HepG2 (cell line): ENCODE results near the gene GNG7. TPM values are rescaled to one million over a fixed set of nuclear protein-coding genes. Genes with fewer than 3 reads are reported as not detected.

Experiments
- AHDC1 ChIP-seq: sonication (generic); formaldehyde crosslinking; IDR thresholded peaks from 2 replicates; pipeline ENCODE4 v1.5.1; 2020; ENCODE audit warnings: mild to moderate bottlenecking, missing genetic modification reagents, borderline replicate concordance
- ARNTL ChIP-seq: sonication (generic); formaldehyde crosslinking; IDR thresholded peaks from 2 replicates; pipeline ENCODE4 v1.4.0; 2020; ENCODE audit warnings: mild to moderate bottlenecking, missing genetic modification reagents
- ELF1 ChIP-seq: sonication (generic); formaldehyde crosslinking; IDR thresholded peaks from 2 replicates; pipeline ENCODE4 v1.4.0; 2020; ENCODE audit warnings: missing genetic modification reagents
- FOXP4 ChIP-seq: sonication (generic); formaldehyde crosslinking; IDR thresholded peaks from 2 replicates; pipeline ENCODE4 v1.4.0; 2020; ENCODE audit warnings: missing genetic modification reagents
- GPBP1L1 ChIP-seq: sonication (generic); formaldehyde crosslinking; IDR thresholded peaks from 2 replicates; pipeline ENCODE4 v1.5.0; 2020; ENCODE audit warnings: mild to moderate bottlenecking, missing genetic modification reagents
- KLF9 ChIP-seq: IDR thresholded peaks from 2 replicates; pipeline ENCODE4 v1.6.1; 2016; ENCODE audit warnings: low read depth
- MIER2 ChIP-seq: IDR thresholded peaks from 2 replicates; pipeline ENCODE4 v1.6.1; 2016; ENCODE audit warnings: missing biosample characterization, missing genetic modification reagents
- MXI1 ChIP-seq: IDR thresholded peaks from 3 replicates; pipeline ENCODE4 v1.6.1; 2012; ENCODE audit warnings: low read depth, low read length, inconsistent platforms, borderline replicate concordance
- NR2F6 ChIP-seq, 2 experiments: IDR thresholded peaks; 2 replicates each; pipeline ENCODE4 v1.6.1; 2016; ENCODE audit warnings: antibody characterized with exemption in 1 of 2, mild to moderate bottlenecking in 1 of 2
- SIX1 ChIP-seq: sonication (generic); formaldehyde crosslinking; IDR thresholded peaks from 2 replicates; pipeline ENCODE4 v1.4.0; 2020; ENCODE audit warnings: missing genetic modification reagents, borderline replicate concordance
- U2AF2 ChIP-seq: fragments of 200-400 bp; formaldehyde crosslinking; IDR thresholded peaks from 2 replicates; pipeline ENCODE4 v1.6.1; 2017; ENCODE audit warnings: low read depth, mild to moderate bottlenecking, low read length
- ZMYM2 ChIP-seq: sonication (generic); formaldehyde crosslinking; IDR thresholded peaks from 2 replicates; pipeline ENCODE4 v1.8.0; 2022; ENCODE audit warnings: mild to moderate bottlenecking, missing genetic modification reagents
- ZNF24 ChIP-seq: fragments of 450-650 bp; IDR thresholded peaks from 2 replicates; pipeline ENCODE4 v1.6.1; 2017; ENCODE audit warnings: antibody characterized with exemption, mild to moderate bottlenecking
- ZNF3 ChIP-seq: IDR thresholded peaks from 2 replicates; pipeline ENCODE4 v1.7.0; 2017; ENCODE audit warnings: inconsistent platforms
- ZNF451 ChIP-seq: sonication (generic); formaldehyde crosslinking; IDR thresholded peaks from 2 replicates; pipeline ENCODE4 v1.5.0; 2020; ENCODE audit warnings: mild to moderate bottlenecking, missing genetic modification reagents
- ZNF549 ChIP-seq: sonication (generic); formaldehyde crosslinking; IDR thresholded peaks from 2 replicates; pipeline ENCODE4 v1.5.0; 2020; ENCODE audit warnings: missing genetic modification reagents
- ZNF572 ChIP-seq: sonication (generic); formaldehyde crosslinking; IDR thresholded peaks from 2 replicates; pipeline ENCODE4 v1.5.1; 2020; ENCODE audit warnings: mild to moderate bottlenecking, missing genetic modification reagents
- ZNF709 ChIP-seq: sonication (generic); formaldehyde crosslinking; IDR thresholded peaks from 2 replicates; pipeline ENCODE4 v1.5.0; 2020; ENCODE audit warnings: mild to moderate bottlenecking, missing genetic modification reagents
- ZNF816 ChIP-seq: sonication (generic); formaldehyde crosslinking; IDR thresholded peaks from 2 replicates; pipeline ENCODE4 v1.8.0; 2022; ENCODE audit warnings: missing genetic modification reagents, mild to moderate bottlenecking, borderline replicate concordance
- ZNF83 ChIP-seq: sonication (generic); formaldehyde crosslinking; IDR thresholded peaks from 2 replicates; pipeline ENCODE4 v1.4.0; 2020; ENCODE audit warnings: missing genetic modification reagents, mild to moderate bottlenecking, borderline replicate concordance
- polyA plus RNA-seq, 8 experiments: library from polyadenylated mRNA; depleted of rRNA in 3 of 8; stranded (reverse) in 7 of 8; unstranded in 1 of 8; fragments of >200 nt; fragmentation: Illumina TruSeq in 4 of 8; extraction: Trizol in 4 of 8; gene quantifications; 2 replicates each; pipeline versions ENCODE4 v1.2.1 to v1.2.3, GENCODE V29; 2011 to 2016; ENCODE audit warnings: low read depth in 4 of 8, missing spikeins in 1 of 8, mixed read lengths in 1 of 8; ENCODE audit not compliant: insufficient read depth in 1 of 8
- total RNA-seq, 5 experiments: library from RNA; depleted of rRNA; stranded (reverse); fragments of >200 nt; fragmentation: Illumina TruSeq; extraction: Trizol; gene quantifications; 2 replicates each; pipeline ENCODE4 v1.2.3, GENCODE V29; 2016; ENCODE audit warnings: low read depth in 1 of 5

The GNG7 gene
- total and polyA plus RNA-seq, 2 of the 13 experiments (the other 11 are each of a cell fraction or from before 2014, with no cell fraction given) = 1.4 to 3.3 TPM

GRCh38 chr19:2557093-2557440, 145.4 kb downstream of the GNG7 start (continued):
- TF ChIP-seq AHDC1 (CRISPR knock-in tag) = no peak
- TF ChIP-seq ZNF816 (CRISPR knock-in tag) = no peak
- no peak for TF ChIP-seq ZNF24
- TF ChIP-seq ELF1 (CRISPR knock-in tag) = no peak
- no peak for TF ChIP-seq MIER2 (CRISPR knock-in tag)
- no peak for TF ChIP-seq ARNTL
- no peak for TF ChIP-seq ZNF451
- TF ChIP-seq MXI1 = peak; percentile 71
- TF ChIP-seq ZNF83 (CRISPR knock-in tag) = no peak
- TF ChIP-seq GPBP1L1 (CRISPR knock-in tag) = no peak
- no peak for TF ChIP-seq ZNF3
- TF ChIP-seq NR2F6 (IDR thresholded peaks at IDR 0.05) = no peak
- TF ChIP-seq NR2F6 (CRISPR knock-in tag; IDR thresholded peaks at IDR 0.05) = no peak
- TF ChIP-seq ZMYM2 = 0 out of 2 replicates have a peak, but pooled peaks have one; percentile 3
- no peak for TF ChIP-seq FOXP4 (CRISPR knock-in tag)
- no peak for TF ChIP-seq ZNF572 (CRISPR knock-in tag)
- no peak for TF ChIP-seq ZNF709
- TF ChIP-seq SIX1 (CRISPR knock-in tag) = no peak
- no peak for TF ChIP-seq U2AF2
- no peak for TF ChIP-seq ZNF549 (CRISPR knock-in tag)
- no peak for TF ChIP-seq KLF9 (CRISPR knock-in tag)
